Cortex of kidney (tissue), 1 donor: ENCODE results near the gene TMEM91.
A peak's percentile ranks its signal among the peaks of the same experiment; 100 is the strongest.
"Not testable (repeated sequence)": the region's sequence is repeated elsewhere in the genome, so short reads cannot be mapped to it uniquely, and the experiment has no call there.

Experiments used
- DNase-seq: peaks from one replicate; lab custom pipeline; 2025; lab: John Stamatoyannopoulos, UW

Gene TMEM91

GRCh38 chr19:41377977-41378709 is 1.8 kb downstream of the TMEM91 start:
- no peak for DNase-seq

DNA sequence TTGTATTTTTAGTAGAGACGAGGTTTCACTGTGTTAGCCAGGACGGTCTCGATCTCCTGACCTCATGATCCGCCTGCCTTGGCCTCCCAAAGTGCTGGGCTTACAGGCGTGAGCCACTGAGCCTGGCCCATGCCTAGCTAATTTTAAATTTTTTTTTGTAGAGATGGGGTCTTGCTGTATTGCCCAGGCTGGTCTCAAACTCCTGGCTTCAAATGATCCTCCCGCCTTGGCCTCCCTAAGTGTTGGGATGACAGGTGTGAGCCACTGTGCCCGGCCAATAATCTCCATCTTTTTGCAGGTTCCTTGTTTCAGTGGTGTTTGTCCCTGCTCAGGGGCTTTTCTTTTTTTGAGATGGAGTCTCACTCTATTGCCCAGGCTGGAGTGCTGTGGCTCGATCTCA is 5.2 kb downstream of the TMEM91 start:
- DNase-seq = not testable (repeated sequence)

DNA sequence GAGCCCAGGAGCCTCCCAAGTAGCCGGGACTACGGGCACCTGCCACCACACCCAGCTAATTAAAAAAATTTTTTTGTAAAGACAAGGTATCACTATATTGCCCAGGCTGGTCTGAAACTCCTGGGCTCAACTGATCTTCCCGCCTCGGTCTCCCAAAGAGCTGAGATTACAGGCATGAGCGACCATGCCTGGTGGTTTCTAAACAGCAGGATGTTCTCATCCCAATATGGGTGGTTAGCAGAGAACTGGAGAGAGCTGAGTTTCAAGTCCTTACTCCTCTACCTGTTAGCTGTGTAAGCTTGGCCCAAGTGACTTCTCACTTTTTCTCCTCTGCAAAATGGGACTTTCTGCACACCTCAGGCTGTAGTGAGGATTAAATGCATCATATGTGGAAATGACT is 8.0 kb downstream of the TMEM91 start:
- no peak for DNase-seq

DNA sequence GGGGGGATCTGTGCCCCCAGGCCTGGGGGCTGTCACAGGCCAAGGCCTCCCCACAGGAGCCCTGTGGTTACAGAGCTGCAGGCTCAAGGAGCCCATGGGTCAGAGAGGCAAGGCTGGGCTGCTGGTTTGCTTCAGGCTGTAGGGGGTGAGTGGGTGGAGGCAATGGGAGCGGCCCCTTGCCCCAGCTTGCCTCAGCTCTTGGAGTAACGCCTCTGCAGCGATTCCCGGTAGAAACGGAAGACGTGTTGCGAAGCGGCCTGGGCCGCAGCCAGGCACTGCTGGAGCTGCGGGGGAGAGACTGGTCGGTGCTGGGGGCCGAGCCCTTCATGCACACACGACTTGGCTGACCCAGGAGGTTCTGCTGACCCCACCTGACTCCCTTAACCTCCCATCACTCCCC is 10.1 kb downstream of the TMEM91 start:
- DNase-seq = no peak

- no peak for DNase-seq
These were observed 15.3 kb downstream of the TMEM91 start for GRCh38 chr19:41391618-41392017.

DNA sequence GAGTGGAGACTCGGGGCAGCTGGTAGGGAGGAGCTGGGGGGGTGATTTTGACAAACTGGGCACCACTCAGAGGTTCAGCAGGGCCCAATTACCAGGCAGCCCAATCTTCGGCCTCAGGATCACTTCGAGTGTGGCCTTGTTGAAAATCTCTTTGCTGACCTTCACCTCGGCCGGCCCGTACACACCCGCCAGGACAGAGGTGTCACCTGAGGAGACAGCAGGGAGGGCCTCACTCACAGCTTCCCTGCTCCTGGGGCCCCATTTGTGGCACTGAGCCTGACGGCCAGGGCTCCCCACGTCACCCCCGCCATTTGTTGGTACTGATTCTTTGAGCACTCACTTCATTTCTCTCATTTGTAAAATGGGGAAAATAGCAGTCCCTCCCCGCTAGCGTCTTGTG is 16.4 kb downstream of the TMEM91 start:
- DNase-seq = no peak

DNA sequence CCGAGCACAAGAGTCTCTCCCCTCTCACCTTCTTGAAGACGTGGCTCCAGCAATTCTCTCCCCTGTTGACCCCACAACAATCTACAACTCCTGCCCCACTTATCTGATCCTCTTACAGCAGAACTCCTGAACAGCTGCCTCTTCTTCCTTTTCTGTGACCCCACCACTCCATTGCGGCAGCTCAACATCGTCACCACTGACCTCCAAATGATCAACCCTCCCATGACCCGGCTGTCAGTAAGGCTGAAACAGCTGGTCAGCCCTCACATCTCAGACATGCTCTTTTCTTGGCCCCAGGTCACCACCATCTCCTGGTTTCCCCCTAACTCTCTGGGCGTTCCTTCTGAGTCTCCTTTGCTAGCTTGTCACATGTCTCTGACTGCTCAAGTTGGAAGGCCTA is 19.0 kb downstream of the TMEM91 start:
- no peak for DNase-seq

- peak; percentile 62 for DNase-seq
These were observed 21.0 kb downstream of the TMEM91 start, which contains the start of the genes BCKDHA and EXOSC5 for GRCh38 chr19:41397086-41398049. BCKDHA (plus strand) TSS chr19:41397818; CDS start chr19:41397828, 10 bp downstream. EXOSC5 (minus strand) TSS chr19:41397359; CDS start chr19:41397328, 31 bp downstream.

DNA sequence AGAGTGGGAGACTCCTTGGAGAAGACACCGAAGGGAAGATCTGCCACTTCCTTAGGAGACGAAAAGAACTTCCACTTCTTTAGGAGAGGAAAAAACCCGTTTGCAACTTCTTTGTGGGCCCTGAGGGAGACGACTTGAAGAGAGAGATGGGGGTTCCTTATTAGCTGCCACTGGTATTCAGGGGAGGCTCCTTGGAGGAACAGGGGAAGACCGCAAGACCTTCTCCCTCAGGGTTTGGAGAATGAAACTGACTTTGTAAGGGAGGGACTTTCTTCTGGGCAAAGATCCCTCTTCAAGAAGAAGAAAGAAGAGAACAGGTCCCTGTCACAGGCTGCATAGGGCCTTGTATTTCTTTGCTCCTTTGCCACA is 21.7 kb downstream of the TMEM91 start:
- DNase-seq = no peak

- DNase-seq = no peak
These were observed 22.3 kb downstream of the TMEM91 start for GRCh38 chr19:41398598-41398997.

- DNase-seq = no peak
These were observed 22.8 kb downstream of the TMEM91 start for GRCh38 chr19:41399091-41399490.

- no peak for DNase-seq
These were observed 23.2 kb downstream of the TMEM91 start for GRCh38 chr19:41399525-41399924.

GRCh38 chr19:41401483-41401882 is 25.1 kb downstream of the TMEM91 start:
- no peak for DNase-seq

- DNase-seq = no peak
These were observed 25.7 kb downstream of the TMEM91 start for GRCh38 chr19:41402010-41402409.

DNA sequence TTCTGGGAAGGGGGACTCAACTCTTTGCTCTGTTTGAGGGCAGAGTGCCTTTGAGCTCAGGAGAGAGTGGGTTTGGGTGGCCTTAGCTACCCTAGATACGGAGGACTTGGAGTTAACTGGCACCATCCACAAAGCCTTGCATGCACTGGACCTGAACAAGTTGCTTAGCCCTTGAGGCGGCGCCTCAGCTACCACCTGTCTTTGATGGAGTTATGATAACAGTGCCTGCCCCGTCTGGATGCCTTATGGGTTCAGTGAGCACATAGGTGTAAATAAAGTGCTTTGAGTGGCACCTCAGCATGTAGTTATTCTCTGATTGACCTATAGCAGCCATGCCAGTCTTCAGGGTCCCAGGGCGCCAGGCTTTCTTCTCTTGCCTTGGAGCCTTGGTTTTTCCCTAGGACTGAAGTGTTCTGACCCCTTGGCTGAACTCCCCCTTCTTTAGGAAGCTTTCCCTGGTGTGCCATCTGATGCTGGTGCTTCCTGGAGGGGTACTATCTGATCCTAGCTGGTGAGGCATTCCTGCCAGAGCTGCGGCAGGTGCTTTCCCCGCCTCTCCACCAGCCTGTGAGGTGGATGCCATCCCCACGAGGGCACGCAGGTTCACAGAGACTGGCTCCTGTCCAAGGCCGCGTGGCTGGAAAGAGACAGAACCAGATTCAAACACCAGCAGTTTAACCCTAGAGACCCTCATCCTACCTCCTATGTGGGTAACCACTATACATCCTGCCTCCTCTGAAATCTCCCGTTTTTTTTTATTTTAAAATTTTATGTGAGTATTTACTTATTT is 27.0 kb downstream of the TMEM91 start:
- DNase-seq = no peak

GRCh38 chr19:41405776-41406175 is 29.4 kb downstream of the TMEM91 start:
- no peak for DNase-seq

- DNase-seq = no peak
These were observed 30.9 kb downstream of the TMEM91 start for GRCh38 chr19:41407271-41407670.

DNA sequence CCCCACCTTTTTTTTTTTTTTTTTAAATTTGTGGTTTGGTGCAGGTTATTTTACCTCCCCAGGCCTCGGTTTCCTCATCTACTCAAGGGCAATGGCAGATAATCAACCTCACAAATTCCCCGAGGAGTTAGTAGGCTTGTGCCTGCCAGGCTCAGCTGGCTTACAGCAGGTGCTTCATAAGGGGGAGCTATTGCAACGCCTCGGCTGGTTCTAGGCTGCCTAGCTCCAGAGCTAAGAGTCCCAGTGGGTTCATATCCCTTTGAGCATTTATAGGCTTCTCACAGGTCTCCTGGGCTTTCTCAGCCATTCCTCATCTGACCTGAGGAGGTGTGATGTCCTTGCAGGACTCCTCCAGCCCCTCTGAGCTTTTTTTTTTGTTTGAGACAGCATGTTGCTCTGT is 31.9 kb downstream of the TMEM91 start:
- DNase-seq = no peak

DNA sequence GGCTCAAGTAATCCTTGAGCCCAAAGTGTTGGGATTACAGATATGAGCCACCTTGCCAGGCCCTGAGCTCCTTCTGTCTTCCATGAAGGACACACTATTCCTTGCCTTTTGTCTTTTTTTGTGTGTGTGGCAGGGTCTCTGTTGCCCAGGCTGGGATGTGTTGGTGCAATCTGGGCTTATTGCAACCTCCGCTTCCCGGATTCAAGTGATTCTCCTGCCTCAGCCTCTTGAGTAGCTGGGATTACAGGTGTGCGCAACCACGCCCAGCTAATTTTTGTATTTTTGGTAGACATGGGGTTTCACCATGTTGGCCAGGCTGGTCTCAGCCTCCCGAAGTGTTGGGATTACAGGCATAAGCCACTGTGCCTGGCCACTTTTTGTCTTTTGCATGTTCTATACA is 32.5 kb downstream of the TMEM91 start:
- not testable (repeated sequence) for DNase-seq

- no peak for DNase-seq
These were observed 33.0 kb downstream of the TMEM91 start for GRCh38 chr19:41409288-41409687.

- DNase-seq = no peak
These were observed 34.2 kb downstream of the TMEM91 start for GRCh38 chr19:41410336-41411054.
